ENCODE data around the gene KCND3.

Gene KCND3

GRCh38 chr1:111878649-111879048 is 110.8 kb downstream of the KCND3 start:
- no peak for DNase-seq

- no peak for DNase-seq
Observed at GRCh38 chr1:111878091-111878490, 111.4 kb downstream of the KCND3 start.

- no peak for DNase-seq
Observed at GRCh38 chr1:111876631-111877030, 112.8 kb downstream of the KCND3 start.

- DNase-seq = no peak
Observed at GRCh38 chr1:111875640-111876039, 113.8 kb downstream of the KCND3 start.

- DNase-seq = no peak
Observed at GRCh38 chr1:111873460-111874030, 115.9 kb downstream of the KCND3 start.

GRCh38 chr1:111870181-111870580 is 119.3 kb downstream of the KCND3 start:
- no peak for DNase-seq

- no peak for DNase-seq
Observed at GRCh38 chr1:111867868-111868440, 121.5 kb downstream of the KCND3 start.

- no peak for DNase-seq
Observed at GRCh38 chr1:111864862-111865261, 124.6 kb downstream of the KCND3 start.

GRCh38 chr1:111863401-111863800 is 126.1 kb downstream of the KCND3 start:
- no peak for DNase-seq

GRCh38 chr1:111862599-111862998 is 126.9 kb downstream of the KCND3 start:
- DNase-seq = no peak

- no peak for DNase-seq
Observed at GRCh38 chr1:111861523-111861922, 127.9 kb downstream of the KCND3 start.

- no peak for DNase-seq
Observed at GRCh38 chr1:111857194-111857651, 132.2 kb downstream of the KCND3 start.

GRCh38 chr1:111856411-111857185 is 132.9 kb downstream of the KCND3 start:
- no peak for DNase-seq

GRCh38 chr1:111855260-111855659 is 134.2 kb downstream of the KCND3 start:
- no peak for DNase-seq

- no peak for DNase-seq
Observed at GRCh38 chr1:111852261-111852721, 137.2 kb downstream of the KCND3 start.

GRCh38 chr1:111851552-111851951 is 137.9 kb downstream of the KCND3 start:
- DNase-seq = no peak

- DNase-seq = no peak
Observed at GRCh38 chr1:111850109-111850508, 139.4 kb downstream of the KCND3 start.

GRCh38 chr1:111848852-111849545 is 140.5 kb downstream of the KCND3 start:
- DNase-seq = no peak

GRCh38 chr1:111847466-111847865 is 142.0 kb downstream of the KCND3 start:
- no peak for DNase-seq

- no peak for DNase-seq
Observed at GRCh38 chr1:111846842-111847241, 142.6 kb downstream of the KCND3 start.

- no peak for DNase-seq
Observed at GRCh38 chr1:111843177-111843576, 146.3 kb downstream of the KCND3 start.

- no peak for DNase-seq
Observed at GRCh38 chr1:111842411-111842810, 147.1 kb downstream of the KCND3 start.

GRCh38 chr1:111841746-111842145 is 147.7 kb downstream of the KCND3 start:
- DNase-seq = no peak

- no peak for DNase-seq
Observed at GRCh38 chr1:111841189-111841588, 148.3 kb downstream of the KCND3 start.
